ENCODE measurements around the gene TKFC. TPM values are rescaled to one million over a fixed set of nuclear protein-coding genes. Genes with fewer than 3 reads are reported as not detected.

Gene TKFC
- total RNA-seq, 1 experiment from 2014 or later: 168 TPM

Other genes starting within 250 kb of the TKFC start
- not detected in 2 replicates for gene CD5, start 230.7 kb upstream of the TKFC start, total RNA-seq (2021)
- 27.1 and 29.0 TPM in 2 replicates for gene VPS37C, start 171.8 kb upstream of the TKFC start, total RNA-seq (2021)
- gene PGA3, start 129.7 kb upstream of the TKFC start, total RNA-seq (2021): not detected in 2 replicates
- gene PGA4, start 110.9 kb upstream of the TKFC start, total RNA-seq (2021): not detected in 2 replicates
- not detected in 2 replicates for gene PGA5, start 92.1 kb upstream of the TKFC start, total RNA-seq (2021)
- gene VWCE, start 37.9 kb upstream of the TKFC start, total RNA-seq (2021): 0.41 and 1.4 TPM in 2 replicates
- gene DDB1, start 123 bp upstream of the TKFC start, total RNA-seq (2021): 302 and 305 TPM in 2 replicates
- 96.9 and 120 TPM in 2 replicates for gene CYB561A3, start 28.7 kb downstream of the TKFC start, total RNA-seq (2021)
- 32.5 and 46.1 TPM in 2 replicates for gene TMEM138, start 29.1 kb downstream of the TKFC start, total RNA-seq (2021)
- gene TMEM216, start 59.4 kb downstream of the TKFC start, total RNA-seq (2021): 17.6 and 21.1 TPM in 2 replicates
- gene CPSF7, start 96.7 kb downstream of the TKFC start, total RNA-seq (2021): 82.7 and 87.0 TPM in 2 replicates
- gene SDHAF2, start 96.9 kb downstream of the TKFC start, total RNA-seq (2021): 32.5 and 38.3 TPM in 2 replicates
- 1.0 and 1.1 TPM in 2 replicates for gene LRRC10B, start 175.5 kb downstream of the TKFC start, total RNA-seq (2021)
- gene SYT7, start 247.8 kb downstream of the TKFC start, total RNA-seq (2021): 4.0 and 8.9 TPM in 2 replicates

Measured in PC-9 (cell line).